IPS-18c (cell line): ENCODE measurements around the gene RET.
"Not testable (repeated sequence)": the region's sequence is repeated elsewhere in the genome, so short reads cannot be mapped to it uniquely, and the experiment has no call there.

Experiments used
- H3K4me3 ChIP-seq: 2 replicates; pipeline ENCODE4 v1.7.0; 2013; ENCODE audit warnings: low read depth, mild to moderate bottlenecking, low read length, moderate library complexity; ENCODE audit not compliant: insufficient read depth
- H3K9me3 ChIP-seq: one replicate; pipeline ENCODE4 v1.6.1; 2013; ENCODE audit warnings: mild to moderate bottlenecking, low read length, moderate library complexity; ENCODE audit not compliant: control insufficient read depth, insufficient read depth

Gene RET

DNA sequence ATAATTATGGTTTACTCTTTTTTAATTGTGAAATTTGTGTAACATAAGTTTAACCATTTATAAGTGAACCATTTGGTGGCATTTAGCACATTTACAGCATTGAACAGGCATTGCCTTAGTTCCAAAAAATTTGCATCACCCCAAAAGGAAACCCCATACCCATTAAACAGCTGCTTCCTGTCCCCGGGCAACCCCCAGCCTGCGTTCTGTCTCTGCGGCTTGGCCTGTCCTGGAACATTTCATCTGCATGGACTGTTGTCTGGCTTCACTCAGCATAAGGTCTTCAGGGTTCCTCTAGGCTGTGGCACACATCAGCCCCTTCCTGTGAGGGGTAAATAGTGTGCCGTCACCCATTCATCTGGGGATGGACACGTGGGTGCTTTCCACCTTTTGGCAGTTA is 6.9 kb downstream of the RET start:
- Histone ChIP-seq H3K4me3 (no peak overlapping the region), H3K9me3 (no peaks in the 10 kb centered on the region)

DNA sequence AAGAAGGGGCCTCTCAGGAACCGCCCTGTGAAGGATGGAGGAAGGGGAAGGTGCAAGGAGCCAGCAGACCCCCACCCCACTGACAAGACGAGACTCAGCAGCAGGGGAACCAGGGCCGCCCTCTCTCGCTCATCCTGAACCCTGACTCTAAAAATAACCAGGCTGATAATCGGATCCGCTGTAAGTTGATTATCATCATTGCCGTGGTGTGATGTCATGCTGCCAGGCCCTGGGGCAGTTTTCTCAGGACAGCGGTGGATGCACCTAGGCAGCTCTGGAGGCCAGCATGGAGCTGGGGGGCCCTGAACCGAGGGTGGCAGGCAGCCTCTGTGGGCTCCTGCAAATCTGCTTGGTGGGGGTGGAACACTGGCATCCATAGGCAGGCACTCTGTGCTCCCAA is 7.9 kb downstream of the RET start:
- H3K4me3 ChIP-seq: no peak overlapping the region

DNA sequence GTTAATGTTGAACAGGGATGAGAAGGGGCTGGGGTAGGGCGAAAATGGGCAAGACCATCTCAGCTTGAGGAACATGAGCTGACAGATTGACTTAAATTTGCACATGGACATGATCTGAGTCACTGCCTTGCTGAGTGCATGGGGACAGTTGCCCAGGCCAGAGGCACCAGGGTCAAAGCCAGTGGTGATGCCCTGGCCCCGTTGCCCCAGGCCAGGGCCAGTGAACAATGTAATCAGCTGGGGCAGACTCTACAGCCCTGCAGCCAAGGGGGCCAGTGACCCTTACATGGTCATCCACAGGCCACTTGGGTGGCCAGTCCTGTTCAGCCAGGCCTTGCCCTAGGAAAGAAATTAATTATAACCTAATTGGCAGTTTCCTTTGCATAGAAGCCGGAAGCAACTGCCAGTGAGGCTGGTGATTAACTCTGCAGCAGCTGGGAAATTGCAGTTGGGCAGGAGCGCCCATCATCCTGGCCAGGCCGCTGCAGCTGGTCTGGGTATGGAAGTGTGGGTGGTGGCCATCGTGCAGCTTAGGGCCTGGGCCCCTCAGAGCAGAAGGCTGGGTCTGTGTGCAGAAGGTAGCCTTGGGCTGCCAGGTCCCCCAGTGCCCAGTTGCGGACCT is 9.6 kb downstream of the RET start:
- no peaks in the 10 kb centered on the region for H3K9me3 ChIP-seq

More for the DNA sequence above, 7.9 kb downstream of the RET start:
- no peaks in the 10 kb centered on the region for H3K9me3 ChIP-seq

GRCh38 chr10:43089519-43089918 is 12.7 kb downstream of the RET start:
- Histone ChIP-seq H3K4me3 (no peak overlapping the region), H3K9me3 (no peaks in the 10 kb centered on the region)

More for the DNA sequence above, 9.6 kb downstream of the RET start:
- no peak overlapping the region for H3K4me3 ChIP-seq

GRCh38 chr10:43090188-43090587 is 13.3 kb downstream of the RET start:
- H3K9me3 ChIP-seq: no peaks in the 10 kb centered on the region
- no peak overlapping the region for H3K4me3 ChIP-seq

DNA sequence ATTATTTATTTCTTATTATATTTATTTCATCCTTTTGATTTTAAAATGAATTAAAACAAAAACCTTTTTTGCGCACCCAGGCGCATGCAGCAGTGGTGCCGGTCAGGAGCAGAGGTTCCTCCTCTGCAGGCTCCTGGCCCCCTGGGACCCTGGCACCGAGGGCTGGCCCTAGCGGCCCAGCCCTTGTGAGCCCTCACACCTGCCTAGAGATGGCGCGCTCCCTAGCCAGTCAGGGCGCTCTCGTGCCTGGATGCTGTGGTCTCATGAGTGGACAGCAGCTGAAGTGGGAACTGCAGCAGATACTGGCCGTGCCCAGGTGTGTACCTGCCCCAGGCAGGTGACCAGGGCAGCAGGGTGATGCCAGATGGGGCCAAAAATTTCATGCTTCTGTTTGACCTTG is 13.8 kb downstream of the RET start:
- no peak overlapping the region for H3K4me3 ChIP-seq

DNA sequence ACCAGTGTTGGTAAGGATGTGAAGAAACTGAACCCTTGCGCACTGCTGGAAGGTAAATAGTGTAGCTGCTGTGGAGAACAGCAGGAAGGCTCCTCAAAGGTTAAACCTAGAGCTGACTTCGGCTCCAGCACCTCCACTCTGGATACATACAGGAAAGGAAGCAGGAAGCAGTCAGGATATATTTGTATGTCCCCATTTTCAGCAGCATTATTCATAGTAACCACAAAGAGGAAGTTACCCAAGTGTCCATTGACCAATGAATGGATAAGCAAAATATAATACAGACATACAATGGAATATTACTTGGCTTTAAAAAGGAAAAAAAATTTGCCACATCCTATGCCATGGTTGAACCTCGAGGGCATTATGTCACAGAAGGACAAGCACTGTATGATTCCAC is 15.0 kb downstream of the RET start:
- Histone ChIP-seq H3K9me3 (no peaks in the 10 kb centered on the region), H3K4me3 (no peak overlapping the region)

More for the DNA sequence above, 13.8 kb downstream of the RET start:
- no peaks in the 10 kb centered on the region for H3K9me3 ChIP-seq

DNA sequence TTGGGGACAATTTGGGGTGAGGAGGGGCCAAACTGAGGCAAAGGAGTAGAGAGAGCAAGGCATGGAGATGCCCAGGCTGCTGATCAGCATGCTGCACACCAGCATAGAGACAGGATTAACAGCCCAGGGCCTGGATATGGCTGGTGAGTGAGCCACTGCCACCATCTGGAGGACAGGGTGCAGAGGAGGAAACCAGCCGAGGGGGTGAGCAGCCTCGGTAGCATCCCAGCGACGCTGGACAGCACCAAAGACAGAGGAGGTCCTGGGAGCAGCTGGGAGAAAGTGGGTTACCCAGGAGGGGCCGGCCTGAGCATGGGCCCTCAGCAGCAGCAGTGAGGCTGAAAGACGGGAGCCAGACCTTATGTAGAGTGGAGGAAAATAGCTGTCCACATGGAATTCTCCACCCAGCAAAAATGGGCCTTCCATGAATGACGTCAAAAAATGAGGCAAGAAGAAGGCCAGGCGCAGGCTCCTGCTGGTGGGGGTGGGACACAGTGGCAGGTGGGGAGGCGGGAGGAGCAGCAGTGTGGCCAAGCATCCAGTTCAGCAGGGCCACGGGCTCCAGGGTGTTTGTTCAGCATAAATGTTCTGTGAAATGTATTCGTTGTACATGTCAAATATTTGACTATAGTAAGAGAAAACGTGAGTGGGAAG is 16.7 kb downstream of the RET start:
- Histone ChIP-seq H3K4me3 (no peak overlapping the region), H3K9me3 (no peaks in the 10 kb centered on the region)

GRCh38 chr10:43094085-43094484 is 17.2 kb downstream of the RET start:
- Histone ChIP-seq H3K4me3 (no peak overlapping the region), H3K9me3 (no peaks in the 10 kb centered on the region)

GRCh38 chr10:43099339-43099738 is 22.5 kb downstream of the RET start:
- not testable (repeated sequence) for H3K9me3 ChIP-seq, H3K4me3 ChIP-seq

GRCh38 chr10:43099928-43100327 is 23.1 kb downstream of the RET start:
- Histone ChIP-seq H3K9me3 (no peaks in the 10 kb centered on the region), H3K4me3 (no peak overlapping the region)

DNA sequence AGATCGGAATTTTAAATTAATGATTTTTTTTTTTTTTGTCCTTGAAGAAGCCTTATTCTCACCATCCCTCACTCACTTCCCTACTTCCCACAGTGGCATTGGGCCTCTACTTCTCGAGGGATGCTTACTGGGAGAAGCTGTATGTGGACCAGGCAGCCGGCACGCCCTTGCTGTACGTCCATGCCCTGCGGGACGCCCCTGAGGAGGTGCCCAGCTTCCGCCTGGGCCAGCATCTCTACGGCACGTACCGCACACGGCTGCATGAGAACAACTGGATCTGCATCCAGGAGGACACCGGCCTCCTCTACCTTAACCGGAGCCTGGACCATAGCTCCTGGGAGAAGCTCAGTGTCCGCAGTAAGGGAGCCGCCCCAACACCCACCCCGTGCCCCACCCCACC is 23.5 kb downstream of the RET start:
- no peak overlapping the region for H3K4me3 ChIP-seq
- no peaks in the 10 kb centered on the region for H3K9me3 ChIP-seq

- H3K4me3 ChIP-seq: no peak overlapping the region
- no peaks in the 10 kb centered on the region for H3K9me3 ChIP-seq
These were observed 25.4 kb downstream of the RET start for GRCh38 chr10:43102063-43102828.

DNA sequence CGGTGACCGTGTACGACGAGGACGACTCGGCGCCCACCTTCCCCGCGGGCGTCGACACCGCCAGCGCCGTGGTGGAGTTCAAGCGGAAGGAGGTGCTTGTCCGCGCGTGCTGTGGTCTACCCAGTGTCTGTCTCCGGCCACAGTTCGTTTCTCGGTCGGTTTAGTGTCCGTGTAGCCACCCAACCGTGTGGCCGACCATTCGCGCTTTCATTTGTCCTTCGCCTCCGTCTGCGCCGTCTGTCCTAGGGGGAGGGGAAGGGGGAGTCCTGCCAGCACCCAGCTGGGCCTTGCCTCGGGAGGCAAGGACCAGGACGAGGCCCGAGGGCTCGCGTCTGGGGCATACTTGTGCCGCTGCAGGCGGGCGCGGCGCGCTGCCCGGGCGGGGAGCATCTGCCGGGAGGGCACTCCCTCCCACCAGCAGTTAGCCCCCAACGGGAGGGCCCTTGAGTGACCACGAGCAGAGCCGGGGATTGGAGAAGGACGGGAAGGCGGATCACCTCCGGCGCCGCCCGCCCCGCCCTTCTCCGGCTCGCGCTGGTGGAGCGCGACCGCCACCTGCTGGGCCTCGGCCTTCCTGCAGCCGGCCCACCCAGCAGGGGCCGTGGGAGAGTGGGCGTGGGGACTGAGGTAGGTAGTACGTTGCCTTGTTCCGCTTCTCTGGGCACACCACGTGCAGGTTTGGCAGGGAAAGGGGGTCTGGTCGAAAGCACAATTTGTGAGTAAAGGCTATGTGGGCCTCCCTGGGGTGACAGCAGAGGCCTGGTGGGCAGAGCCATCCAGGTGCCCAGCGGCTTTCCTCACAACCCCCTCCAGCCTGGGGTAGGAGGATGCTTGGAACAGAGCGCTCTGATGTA is 28.5 kb downstream of the RET start:
- H3K4me3 ChIP-seq: peak overlapping the region; percentile 60

DNA sequence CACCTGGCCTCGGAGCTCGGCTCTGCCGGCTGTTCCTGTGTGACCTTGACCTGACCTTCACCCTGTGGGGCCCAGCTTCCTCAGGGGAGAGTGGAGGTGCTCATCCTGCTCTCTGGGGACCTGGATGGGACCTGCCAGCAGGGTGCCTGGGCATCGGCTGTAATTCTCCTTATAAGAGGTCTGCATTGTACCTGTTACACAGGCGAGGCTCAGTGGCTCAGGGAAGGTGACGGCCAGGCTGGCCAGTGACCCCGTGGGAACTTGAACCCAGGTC is 29.0 kb downstream of the RET start:
- Histone ChIP-seq H3K4me3 (no peak overlapping the region), H3K9me3 (no peaks in the 10 kb centered on the region)

More for the DNA sequence above, 28.5 kb downstream of the RET start:
- H3K9me3 ChIP-seq: no peaks in the 10 kb centered on the region

DNA sequence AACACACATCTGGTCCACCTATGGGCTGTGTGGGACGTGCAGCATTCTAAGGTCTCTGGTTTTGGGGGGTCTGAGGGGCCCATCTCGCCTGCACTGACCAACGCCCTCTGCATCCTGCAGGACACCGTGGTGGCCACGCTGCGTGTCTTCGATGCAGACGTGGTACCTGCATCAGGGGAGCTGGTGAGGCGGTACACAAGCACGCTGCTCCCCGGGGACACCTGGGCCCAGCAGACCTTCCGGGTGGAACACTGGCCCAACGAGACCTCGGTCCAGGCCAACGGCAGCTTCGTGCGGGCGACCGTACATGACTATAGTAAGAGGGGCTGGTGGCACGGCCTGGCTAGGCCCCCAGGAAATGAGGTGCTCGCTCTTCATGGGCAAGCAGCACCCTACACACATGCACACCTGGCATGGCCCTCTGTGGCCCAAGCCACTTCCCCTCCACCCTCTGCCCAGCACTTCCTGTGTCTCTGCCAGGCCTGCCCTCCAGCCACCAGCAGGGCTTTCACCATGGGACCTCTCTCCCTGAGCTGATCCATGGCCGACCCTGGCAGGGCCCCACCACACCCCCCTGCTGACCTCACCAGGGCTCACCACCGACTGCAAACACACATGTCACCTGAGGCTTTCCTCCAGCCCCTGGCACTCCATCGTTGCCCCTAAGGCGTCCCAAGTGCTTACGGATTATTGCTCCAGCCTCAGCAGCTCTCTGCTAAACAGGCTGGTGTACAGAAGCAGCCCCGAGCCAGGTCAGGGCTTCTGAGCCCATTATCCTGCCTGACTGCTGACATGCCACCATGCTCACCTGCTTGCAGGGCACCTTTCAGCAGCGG is 29.6 kb downstream of the RET start:
- Histone ChIP-seq H3K4me3 (no peak overlapping the region), H3K9me3 (no peaks in the 10 kb centered on the region)

GRCh38 chr10:43108951-43109350 is 32.1 kb downstream of the RET start:
- H3K4me3 ChIP-seq: no peak overlapping the region
- no peaks in the 10 kb centered on the region for H3K9me3 ChIP-seq
